ENCODE data around the gene KRT85.
"Not testable (repeated sequence)": the region's sequence is repeated elsewhere in the genome, so short reads cannot be mapped to it uniquely, and the experiment has no call there.

KRT85 gene

DNA sequence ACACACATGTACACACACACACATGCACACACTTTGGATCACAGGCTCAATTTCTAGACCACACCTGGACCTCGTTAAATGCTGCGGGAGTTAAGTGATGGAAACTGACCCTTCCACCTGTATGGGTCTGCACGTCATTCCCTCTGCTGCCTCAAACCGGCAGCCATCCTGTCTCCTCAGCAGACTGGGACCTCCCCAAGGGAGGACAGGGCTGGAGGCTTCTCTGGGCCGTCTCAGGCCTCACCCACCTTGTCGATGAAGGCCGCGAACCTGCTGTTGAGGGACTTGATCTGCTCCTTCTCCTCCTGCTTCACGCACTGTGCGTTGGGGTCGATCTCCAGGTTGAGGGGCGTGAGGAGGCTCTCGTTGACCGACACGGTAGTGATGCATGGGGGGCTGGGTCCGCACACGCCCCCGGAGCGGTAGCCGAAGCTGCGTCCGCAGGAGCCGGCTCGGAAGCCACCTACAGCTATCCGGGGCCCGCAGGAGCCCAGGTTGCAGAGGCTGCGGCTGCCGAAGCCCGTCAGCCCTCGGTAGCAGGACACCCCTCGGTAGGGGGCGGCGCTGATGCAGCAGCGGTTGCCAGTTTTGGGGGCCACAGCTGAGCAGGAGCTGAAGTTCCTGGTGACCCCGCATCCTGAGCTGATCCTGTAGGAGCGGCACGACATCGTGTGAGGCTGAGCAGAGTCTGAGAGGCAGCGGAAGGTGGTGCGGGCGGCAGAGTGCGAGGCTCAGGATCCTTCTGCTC is at the start of gene KRT85:
TSS of gene KRT85 (minus strand) at position 744 of the 748 bp plus-strand sequence. CDS start at position 668, 76 bp downstream.
- DNase-seq (ENCODE audit: low read depth in 2 of 2, low spot score in 1 of 2) = no peak

DNA sequence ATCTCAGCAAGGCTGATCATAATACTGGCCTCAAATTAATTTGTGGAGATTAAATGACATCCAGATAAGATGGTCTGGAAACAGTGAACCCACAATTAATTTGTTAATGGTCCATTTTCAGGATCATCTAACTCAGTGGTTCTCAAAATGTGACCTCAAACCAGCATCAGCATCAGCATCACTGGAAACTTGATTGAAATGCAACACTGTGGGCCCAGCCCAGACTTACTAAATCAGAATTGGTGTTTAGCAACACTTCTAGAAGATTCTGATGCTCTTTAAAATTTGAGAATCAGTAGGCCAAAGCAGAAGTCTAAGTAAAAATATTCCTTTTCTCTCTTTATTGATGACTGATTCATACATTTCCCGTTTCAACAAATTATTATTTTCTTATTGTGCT is 49.5 kb upstream of the KRT85 start:
- no peak for DNase-seq (ENCODE audit: low read depth in 2 of 2, low spot score in 1 of 2)

DNA sequence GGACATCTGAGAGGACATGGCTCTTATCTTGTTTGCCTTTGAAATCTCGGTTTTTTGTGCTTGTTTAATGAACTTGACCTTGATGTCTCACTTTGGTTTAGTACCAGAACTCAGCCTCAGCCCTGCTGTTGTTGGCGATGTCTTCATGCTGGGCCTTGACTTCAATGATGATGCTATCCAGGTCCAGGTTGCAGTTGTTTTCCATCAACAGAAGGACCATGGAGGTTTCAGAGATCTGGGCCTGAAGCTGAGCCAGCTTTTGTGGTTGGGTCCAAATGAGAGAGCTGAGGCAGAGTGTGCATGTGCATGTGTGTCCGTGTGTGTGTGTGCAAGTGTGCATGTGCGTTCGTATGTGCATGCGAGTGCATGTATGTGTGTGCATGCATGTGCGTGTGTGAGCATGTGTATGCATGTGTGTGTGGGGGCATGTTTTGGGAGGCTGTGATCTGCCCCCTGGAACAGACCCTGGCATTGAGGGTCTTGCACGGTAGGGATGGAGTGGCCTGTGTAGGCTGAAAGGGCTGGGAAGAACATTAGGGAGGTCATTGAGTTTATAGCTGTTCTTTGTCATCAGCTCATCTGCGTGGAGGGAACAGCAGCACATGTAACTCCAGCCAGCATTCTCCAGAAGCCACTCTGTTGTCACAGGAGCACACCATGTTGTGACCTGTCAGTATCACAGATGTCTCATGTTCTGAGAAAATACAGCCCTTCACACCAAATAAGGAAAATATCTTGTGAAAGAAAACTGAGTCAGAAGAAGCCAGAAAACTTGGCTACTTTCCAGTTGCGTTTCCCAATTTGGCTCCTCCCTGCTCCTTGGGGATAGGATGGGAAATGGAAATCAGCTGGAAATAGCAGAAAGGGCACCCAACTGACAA is 48.8 kb upstream of the KRT85 start:
- no peak for DNase-seq (ENCODE audit: low read depth in 2 of 2, low spot score in 1 of 2)

DNA sequence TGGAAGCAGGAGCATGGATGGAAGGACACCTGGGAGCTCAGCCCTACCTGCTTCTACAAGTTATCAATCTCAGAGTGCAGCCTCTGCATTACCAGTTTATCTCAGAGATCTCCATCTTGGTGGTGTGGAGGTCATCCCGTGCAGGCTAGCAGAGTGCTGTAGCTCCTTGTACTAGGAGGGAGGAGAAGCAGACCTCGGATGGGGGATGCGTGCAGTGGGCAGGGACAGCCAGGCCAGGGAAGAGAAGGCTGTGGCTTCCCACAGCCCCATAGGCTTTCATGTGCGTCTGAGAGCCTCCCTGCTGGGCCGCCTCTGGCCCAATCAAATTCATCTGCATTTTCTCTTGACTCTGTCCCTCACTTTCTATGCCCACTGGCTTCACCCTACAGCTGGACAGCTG is 47.7 kb upstream of the KRT85 start:
- no peak for DNase-seq (ENCODE audit: low read depth in 2 of 2, low spot score in 1 of 2)

DNA sequence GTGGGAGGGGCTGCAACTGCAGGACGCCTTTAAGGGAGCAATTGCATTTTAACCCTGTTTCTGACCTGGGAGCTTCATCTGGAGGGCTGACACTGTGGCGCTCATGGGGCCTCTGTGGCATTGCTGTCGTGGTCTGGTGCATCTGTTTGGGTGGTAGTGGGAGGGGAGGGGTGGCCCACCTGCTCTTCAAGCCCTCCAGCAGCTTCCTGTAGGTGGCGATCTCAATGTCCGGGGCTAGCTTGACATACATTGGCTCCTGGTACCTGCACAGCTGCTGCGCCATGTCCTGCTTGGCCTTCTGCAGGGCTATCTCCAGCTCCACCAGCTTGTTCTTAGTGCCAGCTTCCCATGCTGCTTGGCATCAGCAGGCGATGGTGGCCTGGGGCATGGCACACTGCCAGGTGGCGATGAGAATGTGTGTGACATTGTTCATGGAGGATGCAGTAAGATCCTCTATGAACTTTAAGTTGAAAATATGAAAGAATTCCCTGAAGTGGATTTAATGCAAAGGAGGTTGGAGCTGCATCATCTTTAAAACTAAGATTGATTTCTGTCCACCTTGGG is 46.6 kb upstream of the KRT85 start:
- DNase-seq (ENCODE audit: low read depth in 2 of 2, low spot score in 1 of 2) = no peak

DNA sequence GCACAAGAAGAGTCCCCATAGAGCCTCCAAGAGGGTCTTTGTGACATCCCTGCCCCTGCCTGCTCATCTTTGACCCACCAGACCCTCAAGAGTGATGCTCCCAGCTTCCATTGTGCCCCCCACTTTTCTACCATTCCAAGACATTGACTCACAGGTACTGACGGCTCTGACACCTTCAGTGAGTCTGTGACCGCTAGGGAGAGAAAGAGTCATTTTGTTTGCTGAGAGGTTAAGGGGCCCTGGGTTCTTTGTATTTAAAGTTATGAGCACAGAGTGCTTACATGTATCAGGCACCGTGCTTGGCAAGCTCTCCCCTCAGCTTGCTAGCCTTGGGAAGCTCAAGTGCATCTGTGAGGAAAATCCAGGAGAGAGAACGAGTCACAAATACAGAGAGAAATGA is 45.9 kb upstream of the KRT85 start:
- no peak for DNase-seq (ENCODE audit: low read depth in 2 of 2, low spot score in 1 of 2)

DNA sequence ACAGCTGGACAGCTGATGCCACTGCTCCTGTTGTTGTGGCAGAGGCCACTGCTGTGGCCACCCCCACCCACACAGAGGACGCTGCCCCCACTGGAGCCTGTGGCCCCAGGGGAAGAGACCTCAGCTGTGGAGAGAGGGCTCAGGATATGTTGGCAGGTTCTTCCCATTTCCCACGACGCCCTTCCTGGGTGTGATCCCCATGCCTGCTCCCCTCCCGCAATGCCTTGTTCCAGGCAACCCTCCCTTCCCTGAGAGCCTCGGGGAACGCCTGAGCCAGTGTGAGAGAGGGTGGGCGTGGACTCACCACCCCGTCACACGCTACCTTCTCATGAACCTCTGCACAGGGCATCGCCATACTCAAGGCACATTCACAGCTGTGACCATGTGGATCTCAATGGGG is 44.5 kb upstream of the KRT85 start:
- DNase-seq (ENCODE audit: low read depth in 2 of 2, low spot score in 1 of 2) = no peak

DNA sequence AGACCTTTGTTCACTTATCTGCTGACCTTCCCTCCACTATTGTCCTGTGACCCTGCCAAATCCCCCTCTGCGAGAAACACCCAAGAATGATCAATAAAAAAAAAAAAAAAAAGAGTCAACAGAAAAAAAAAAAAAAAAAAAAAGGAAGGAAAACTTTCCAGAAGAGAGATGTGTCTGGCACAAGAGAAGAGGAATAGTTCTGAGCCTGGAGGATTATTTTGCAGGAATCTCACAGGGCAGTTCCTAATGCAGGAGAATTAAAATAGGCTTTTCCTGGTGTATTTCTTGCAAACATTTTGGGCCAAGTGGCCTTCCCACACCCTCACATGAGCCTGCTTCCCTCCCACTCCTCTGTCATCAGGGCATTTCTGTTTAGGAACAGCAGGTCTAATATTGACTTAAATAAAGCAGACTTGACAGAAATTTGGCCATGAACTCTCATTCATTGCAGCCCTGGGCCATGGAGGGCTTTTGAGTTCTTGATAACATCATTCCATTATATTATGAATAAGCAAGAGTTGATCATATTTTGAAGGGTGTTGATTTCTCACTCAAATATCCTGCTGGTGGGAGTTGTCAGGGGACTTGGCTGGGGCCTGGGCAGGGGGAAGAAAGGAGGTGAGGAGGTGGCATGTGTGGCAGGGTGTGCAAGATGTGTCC is 43.4 kb upstream of the KRT85 start:
- DNase-seq (ENCODE audit: low read depth in 2 of 2, low spot score in 1 of 2) = not testable (repeated sequence)

DNA sequence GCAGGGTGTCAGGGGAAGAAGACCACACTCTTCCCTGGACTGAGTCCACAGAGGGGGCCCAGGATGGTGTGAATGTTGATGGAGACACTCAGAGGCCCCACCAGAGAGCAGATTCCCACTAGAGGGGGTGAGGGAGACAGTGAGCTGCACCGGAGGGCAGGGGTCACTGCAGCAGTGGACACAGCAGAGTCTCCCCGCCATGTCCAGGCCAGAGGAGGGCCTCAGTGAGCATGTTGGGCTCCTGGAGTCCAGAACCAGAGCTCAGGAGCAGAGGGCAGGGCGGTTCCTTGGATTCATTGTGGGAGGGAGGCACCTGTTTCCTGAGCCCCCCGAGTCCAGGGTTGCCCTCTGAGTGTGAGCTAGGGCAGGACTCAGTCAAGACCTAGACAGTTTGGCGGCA is 40.6 kb upstream of the KRT85 start:
- DNase-seq (ENCODE audit: low read depth in 2 of 2, low spot score in 1 of 2) = no peak

DNA sequence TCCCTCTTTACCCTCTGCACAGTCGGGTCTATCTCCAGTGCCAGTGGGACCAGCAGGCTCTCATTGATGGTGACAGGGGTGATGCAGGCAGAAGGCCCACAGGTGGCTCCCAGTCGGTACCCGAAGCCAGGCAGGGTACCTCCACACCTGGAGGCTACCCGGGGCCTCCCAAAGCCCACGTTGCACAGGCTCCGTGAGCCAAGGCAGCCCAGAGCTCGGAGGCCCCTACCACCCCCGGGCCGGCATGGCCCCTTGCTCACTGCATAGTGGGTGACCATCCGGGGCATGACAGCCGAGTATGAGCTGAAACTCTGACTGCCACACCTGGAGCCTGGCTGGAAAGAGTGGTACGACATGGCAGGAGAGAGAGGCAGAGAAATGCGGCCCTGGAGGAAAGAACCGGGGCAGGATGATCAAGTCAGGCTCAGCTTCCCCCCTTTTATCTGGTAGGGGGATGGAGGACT is 38.7 kb upstream of the KRT85 start, which contains the start of gene KRT82:
TSS of gene KRT82 (minus strand) at position 414 of the 464 bp plus-strand sequence. CDS start at position 356, 58 bp downstream.
- no peak for DNase-seq (ENCODE audit: low read depth in 2 of 2, low spot score in 1 of 2)

DNA sequence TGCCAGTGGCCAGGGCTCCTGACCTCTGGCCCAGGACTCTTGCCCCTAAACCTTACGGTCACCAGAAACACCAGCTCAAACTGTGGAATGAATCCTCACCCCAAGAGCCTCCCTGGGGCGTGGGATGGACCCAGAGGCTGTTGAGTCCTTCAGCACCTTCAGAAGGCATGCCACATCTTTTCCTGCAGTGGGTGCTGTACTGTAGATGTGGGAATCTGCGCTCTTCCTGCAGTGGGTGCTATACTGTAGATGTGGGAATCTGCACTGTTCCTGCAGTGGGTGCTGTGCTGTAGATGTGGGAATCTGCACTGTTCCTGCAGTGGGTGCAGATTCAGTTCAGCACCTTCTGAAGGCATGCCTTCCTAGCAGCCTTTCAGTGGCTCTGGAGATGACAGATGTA is 37.7 kb upstream of the KRT85 start:
- DNase-seq (ENCODE audit: low read depth in 2 of 2, low spot score in 1 of 2) = no peak

DNA sequence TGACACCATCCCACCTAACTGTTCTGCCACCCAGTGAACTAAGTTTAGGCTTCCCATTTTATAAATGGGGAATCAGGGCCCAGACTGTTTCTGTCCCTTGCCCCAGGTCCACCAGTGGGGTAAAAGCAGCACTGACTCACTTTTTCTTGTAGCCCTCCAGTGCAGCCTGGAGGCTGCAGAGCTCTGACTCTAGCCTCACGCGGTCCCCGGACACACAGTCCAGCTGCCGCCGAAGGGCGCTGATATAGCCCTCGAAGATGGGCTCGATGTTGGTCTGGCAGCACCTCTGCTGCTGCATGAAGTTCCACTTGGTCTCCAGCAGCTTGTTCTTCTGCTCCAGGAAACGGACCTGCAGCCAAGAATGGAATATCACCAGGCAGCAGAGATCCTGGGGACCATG is 36.3 kb upstream of the KRT85 start:
- no peak for DNase-seq (ENCODE audit: low read depth in 2 of 2, low spot score in 1 of 2)

DNA sequence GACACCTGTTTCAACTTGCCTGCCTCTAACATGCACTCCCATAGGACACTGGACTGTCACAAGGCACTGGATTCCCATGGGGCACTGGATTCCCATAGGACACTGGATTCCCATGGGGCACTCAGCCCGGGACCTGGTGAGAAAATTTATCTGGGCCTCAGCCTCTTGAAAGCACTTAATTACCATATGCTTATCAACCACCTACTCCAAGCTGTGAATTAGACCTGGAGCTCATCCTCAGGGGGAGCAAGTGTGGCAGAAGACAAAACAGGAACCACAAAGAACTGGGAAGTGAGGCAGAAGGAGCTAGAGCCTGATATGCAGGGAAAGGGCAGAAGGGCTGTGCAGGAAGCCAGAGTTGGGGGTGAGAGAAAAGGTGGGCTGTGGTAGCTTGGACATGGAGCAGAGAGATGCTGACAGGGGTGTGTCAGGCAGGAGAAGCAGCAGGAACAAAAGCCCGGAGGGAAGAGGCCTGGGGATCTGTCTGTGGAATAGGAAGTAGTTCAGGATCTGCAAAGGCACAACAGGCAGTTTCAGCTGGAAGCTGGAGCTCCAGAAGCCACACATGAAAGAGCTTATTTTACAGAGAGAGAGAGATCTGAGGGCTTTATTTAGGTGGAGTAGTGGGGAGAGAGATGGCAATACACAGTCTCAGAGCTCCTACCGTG is 35.7 kb upstream of the KRT85 start:
- no peak for DNase-seq (ENCODE audit: low read depth in 2 of 2, low spot score in 1 of 2)

DNA sequence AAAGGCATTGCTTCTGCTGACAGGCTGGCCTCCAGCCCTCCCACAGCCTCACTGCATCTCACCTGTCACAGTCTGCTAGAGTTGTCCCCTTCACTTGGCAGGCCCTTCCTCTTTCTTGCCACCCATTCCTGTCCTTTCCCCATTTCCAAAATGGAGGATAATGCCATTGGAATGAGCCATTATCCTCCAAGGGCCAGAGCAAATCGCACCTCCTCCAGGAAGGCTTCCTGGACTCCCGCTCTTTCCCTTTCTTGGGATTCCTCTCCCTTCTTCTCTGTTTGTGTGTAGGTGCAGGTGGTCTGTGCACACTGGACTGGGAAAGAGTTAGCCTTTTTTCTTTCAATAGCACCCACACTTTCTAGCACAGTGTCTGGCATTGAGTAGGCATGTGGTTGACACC is 35.1 kb upstream of the KRT85 start:
- no peak for DNase-seq (ENCODE audit: low read depth in 2 of 2, low spot score in 1 of 2)

DNA sequence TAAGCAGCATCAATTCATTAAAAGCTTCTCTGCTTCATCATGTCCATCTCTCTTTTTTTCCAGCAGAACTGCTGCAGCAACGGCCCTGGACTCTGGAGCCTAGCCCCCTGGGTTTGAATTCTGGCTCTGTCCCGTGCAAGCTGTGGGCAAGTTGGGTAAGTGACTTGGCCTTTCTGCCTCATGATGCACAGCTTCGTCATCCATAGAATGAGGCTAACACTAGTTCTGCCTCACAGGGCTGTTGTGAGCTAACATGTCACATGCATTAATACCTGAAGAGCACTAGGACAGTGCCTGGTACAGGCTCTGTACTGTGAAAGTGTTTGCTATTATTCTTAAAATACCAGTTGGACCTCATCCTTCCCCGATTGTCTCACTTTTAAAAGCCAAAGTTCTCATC is 34.6 kb upstream of the KRT85 start:
- no peak for DNase-seq (ENCODE audit: low read depth in 2 of 2, low spot score in 1 of 2)

DNA sequence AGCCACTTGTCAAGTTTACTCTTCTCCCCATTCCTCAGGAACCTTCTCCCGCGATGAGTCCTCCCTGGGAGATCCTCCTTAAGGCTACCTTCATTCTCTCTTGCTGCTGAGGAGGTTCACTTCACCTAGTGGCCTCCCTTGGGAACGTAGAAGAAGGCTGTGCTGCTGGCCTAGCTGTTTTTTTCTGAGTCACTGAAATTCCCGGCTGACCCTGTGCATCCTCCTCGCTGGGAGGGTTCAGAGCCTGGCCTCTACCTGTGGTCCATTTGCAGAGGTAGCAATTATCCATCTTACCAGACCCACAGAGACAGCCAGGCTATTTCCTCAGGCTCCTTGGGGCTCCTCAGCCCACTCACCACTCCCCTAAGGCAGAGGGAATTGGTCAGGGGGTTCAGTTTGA is 34.2 kb upstream of the KRT85 start:
- no peak for DNase-seq (ENCODE audit: low read depth in 2 of 2, low spot score in 1 of 2)

DNA sequence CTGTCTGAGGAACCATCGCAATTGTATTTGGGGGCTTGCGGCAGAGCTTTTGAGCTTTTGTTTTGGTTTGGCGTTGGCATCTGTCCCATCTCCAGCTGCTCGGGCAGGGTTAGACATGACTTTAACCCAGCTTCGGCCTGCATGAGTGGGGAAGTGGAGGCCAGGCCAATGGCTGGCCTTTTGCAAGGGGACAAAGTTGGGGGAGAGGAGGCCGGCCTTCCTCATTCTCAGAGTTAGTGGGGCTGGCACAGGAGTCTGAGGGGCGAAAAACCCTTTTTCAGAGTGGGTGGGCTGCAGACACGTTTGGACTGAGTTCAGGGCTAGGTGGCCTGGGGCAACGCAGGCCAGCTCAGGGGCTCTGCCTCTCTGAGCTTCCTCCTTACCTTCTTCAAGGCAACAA is 33.6 kb upstream of the KRT85 start:
- no peak for DNase-seq (ENCODE audit: low read depth in 2 of 2, low spot score in 1 of 2)

DNA sequence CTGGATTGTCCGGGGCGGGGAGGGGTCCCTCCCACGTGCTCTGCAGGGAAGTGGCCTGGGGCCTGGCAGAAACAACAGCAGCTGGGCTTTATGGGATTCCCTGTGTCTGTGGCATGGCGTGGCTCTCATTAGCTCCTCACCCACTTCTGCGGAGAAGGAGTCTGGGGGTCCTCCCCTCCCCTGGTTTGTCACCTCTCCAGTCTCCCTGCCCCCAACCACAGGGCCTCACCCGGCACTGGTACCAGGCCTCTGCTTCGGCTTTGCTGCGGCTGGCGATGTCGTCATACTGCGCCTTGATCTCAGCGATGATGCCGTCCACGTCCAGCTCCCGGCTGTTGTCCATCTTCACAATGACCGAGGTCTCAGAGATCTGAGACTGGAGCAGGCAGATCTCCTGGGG is 32.5 kb upstream of the KRT85 start:
- DNase-seq (ENCODE audit: low read depth in 2 of 2, low spot score in 1 of 2) = no peak

DNA sequence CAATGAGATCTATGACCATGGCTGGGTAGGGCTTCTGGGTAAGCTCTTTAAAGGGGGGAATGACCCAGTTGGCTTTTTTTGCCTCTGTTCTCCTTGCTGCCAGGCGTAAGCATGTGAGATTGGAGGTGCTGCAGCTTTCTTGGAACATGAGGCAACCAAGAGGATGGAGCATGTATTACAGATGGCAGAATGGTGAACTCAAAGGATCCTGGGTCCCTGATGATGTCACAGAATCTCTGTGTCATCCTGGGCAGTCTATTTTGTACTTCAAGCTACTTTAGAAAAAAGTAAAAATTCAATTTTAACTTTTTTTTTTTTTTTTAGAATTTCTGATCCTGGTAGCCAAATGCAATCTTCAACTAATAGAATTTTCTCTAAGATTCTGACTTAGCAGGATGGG is 30.9 kb upstream of the KRT85 start:
- DNase-seq (ENCODE audit: low read depth in 2 of 2, low spot score in 1 of 2) = no peak

DNA sequence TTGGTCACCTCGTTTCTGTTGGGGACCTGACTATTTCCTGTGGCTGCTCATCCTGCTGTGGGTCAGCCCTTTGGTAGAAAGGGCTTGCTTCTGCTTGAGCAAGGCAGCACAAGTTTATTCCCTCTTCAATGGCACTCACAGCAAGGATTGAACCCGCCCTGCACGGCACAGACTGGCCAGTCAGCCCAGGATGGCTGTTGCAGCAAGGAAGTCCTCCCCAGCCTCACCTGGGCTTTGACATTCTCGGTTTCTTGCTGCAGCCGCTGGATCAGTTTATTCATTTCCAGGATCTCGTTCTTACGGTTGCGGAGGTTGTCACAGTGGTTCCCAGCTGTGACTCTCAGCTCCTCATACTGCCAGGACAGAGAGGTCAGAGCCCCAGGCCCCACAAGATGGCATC is 29.4 kb upstream of the KRT85 start:
- DNase-seq (ENCODE audit: low read depth in 2 of 2, low spot score in 1 of 2) = no peak
